ENCODE measurements around the gene INPP5A. TPM values are rescaled to one million over a fixed set of nuclear protein-coding genes. Genes with fewer than 3 reads are reported as not detected.

INPP5A gene
- total RNA-seq, 6 experiments from 2014 or later, result 58.9 to 64.6 (median 63.8) TPM

DNA sequence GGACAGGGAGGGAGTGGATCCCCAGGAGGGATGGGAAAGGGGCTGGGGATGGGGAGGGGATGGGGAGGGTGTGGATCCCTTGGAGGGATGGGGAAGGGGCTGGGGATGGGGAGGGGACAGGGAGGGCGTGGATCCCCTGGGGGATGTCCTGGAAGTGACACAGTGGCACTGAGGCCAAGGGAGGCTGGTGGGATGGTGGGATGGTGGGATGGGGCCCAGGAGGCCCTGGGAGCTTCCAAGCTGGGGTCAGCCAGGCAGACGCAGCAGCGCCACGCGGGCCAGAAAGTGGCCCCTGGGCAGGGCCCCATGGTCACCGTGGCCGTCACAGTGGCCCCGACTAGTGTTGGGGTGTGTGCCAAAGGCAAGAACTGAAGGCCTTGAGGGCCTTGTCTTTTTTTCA is 67.8 kb downstream of the INPP5A start:
- Mint-ChIP-seq H3K4me1 (ENCODE audit: low read depth) (peaks cover 5% of the 10 kb centered on the region; the same call in 1 of the 2 replicates), H3K36me3 (ENCODE audit: low read depth) (peaks cover 22% of the 10 kb centered on the region), H3K9me3 (peaks cover 15% of the 10 kb centered on the region), H3K4me3 (no peak overlapping the region), H3K27ac (no peak overlapping the region), H3K27me3 (ENCODE audit: insufficient read depth) (peaks cover 3% of the 10 kb centered on the region)
- no peak for DNase-seq
- TF ChIP-seq, protein P1, sequence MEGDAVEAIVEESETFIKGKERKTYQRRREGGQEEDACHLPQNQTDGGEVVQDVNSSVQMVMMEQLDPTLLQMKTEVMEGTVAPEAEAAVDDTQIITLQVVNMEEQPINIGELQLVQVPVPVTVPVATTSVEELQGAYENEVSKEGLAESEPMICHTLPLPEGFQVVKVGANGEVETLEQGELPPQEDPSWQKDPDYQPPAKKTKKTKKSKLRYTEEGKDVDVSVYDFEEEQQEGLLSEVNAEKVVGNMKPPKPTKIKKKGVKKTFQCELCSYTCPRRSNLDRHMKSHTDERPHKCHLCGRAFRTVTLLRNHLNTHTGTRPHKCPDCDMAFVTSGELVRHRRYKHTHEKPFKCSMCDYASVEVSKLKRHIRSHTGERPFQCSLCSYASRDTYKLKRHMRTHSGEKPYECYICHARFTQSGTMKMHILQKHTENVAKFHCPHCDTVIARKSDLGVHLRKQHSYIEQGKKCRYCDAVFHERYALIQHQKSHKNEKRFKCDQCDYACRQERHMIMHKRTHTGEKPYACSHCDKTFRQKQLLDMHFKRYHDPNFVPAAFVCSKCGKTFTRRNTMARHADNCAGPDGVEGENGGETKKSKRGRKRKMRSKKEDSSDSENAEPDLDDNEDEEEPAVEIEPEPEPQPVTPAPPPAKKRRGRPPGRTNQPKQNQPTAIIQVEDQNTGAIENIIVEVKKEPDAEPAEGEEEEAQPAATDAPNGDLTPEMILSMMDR (IDR thresholded peaks at IDR 0.05), result no peak

DNA sequence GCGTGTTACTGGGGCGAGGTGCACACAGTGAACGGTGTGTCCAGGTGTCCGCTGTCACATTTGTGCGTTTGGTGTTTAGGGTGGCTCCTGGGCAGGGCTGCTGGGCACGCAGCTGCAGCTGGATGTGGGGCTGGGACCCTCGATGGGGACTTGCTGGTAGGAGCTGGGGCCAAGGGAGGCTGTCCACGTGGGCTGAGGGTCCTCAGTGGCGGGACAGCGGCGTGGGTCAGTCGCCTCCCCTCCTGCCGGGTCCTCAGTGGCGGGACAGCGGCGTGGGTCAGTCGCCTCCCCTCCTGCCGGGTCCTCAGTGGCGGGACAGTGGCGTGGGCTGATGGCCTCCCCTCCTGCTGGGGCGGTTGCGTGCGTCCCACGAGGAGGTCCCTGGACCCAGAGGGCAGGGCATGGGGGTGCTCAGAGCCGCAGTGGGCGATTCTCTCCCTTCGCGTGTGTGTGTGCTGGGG is 68.5 kb downstream of the INPP5A start:
- Mint-ChIP-seq H3K27ac (no peak overlapping the region), H3K27me3 (ENCODE audit: insufficient read depth) (peaks cover 6% of the 10 kb centered on the region), H3K4me3 (no peak overlapping the region), H3K4me1 (ENCODE audit: low read depth) (peaks cover 5% of the 10 kb centered on the region; the same call in 1 of the 2 replicates), H3K9me3 (peaks cover 8% of the 10 kb centered on the region), H3K36me3 (ENCODE audit: low read depth) (peaks cover 15% of the 10 kb centered on the region)
- TF ChIP-seq, protein P1 (IDR thresholded peaks at IDR 0.05), result no peak
- DNase-seq, result no peak

GRCh38 chr10:132606536-132607316 is 69.1 kb downstream of the INPP5A start:
- peaks cover 5% of the 10 kb centered on the region; the same call in 1 of the 2 replicates for H3K4me1 Mint-ChIP-seq (ENCODE audit: low read depth)
- DNase-seq, result no peak
- peaks cover 10% of the 10 kb centered on the region; the same call in 1 of the 2 replicates for H3K36me3 Mint-ChIP-seq (ENCODE audit: low read depth)
- no peak overlapping the region for H3K4me3 Mint-ChIP-seq
- TF ChIP-seq, protein P1 (IDR thresholded peaks at IDR 0.05), result no peak
- H3K9me3 Mint-ChIP-seq, result peaks cover 1% of the 10 kb centered on the region; the same call in 1 of the 2 replicates
- no peak overlapping the region for H3K27ac Mint-ChIP-seq
- peaks cover 6% of the 10 kb centered on the region for H3K27me3 Mint-ChIP-seq (ENCODE audit: insufficient read depth)

GRCh38 chr10:132607491-132607890 is 69.9 kb downstream of the INPP5A start:
- H3K9me3 Mint-ChIP-seq, result no peaks in the 10 kb centered on the region
- H3K27ac Mint-ChIP-seq, result no peak overlapping the region
- TF ChIP-seq, protein P1 (IDR thresholded peaks at IDR 0.05), result no peak
- no peak overlapping the region for H3K4me3 Mint-ChIP-seq
- no peak for DNase-seq
- H3K36me3 Mint-ChIP-seq (ENCODE audit: low read depth), result peaks cover 9% of the 10 kb centered on the region; the same call in 1 of the 2 replicates
- H3K4me1 Mint-ChIP-seq (ENCODE audit: low read depth), result peaks cover 5% of the 10 kb centered on the region; the same call in 1 of the 2 replicates
- H3K27me3 Mint-ChIP-seq (ENCODE audit: insufficient read depth), result peaks cover 6% of the 10 kb centered on the region

GRCh38 chr10:132607961-132608495 is 70.4 kb downstream of the INPP5A start:
- TF ChIP-seq, protein P1 (IDR thresholded peaks at IDR 0.05), result no peak
- Mint-ChIP-seq H3K27me3 (ENCODE audit: insufficient read depth) (peaks cover 6% of the 10 kb centered on the region), H3K4me3 (no peak overlapping the region), H3K27ac (no peak overlapping the region), H3K9me3 (no peaks in the 10 kb centered on the region), H3K4me1 (ENCODE audit: low read depth) (peaks cover 5% of the 10 kb centered on the region; the same call in 1 of the 2 replicates), H3K36me3 (ENCODE audit: low read depth) (0 out of 2 replicates have a peak, but pooled peaks cover 6% of the 10 kb centered on the region)
- no peak for DNase-seq
